DMS79 (cell line): ENCODE results near the gene RAC3.

ENCODE experiments used
- DNase-seq: peaks from one replicate; lab custom pipeline; 2025; lab: John Stamatoyannopoulos, UW

The RAC3 gene

DNA sequence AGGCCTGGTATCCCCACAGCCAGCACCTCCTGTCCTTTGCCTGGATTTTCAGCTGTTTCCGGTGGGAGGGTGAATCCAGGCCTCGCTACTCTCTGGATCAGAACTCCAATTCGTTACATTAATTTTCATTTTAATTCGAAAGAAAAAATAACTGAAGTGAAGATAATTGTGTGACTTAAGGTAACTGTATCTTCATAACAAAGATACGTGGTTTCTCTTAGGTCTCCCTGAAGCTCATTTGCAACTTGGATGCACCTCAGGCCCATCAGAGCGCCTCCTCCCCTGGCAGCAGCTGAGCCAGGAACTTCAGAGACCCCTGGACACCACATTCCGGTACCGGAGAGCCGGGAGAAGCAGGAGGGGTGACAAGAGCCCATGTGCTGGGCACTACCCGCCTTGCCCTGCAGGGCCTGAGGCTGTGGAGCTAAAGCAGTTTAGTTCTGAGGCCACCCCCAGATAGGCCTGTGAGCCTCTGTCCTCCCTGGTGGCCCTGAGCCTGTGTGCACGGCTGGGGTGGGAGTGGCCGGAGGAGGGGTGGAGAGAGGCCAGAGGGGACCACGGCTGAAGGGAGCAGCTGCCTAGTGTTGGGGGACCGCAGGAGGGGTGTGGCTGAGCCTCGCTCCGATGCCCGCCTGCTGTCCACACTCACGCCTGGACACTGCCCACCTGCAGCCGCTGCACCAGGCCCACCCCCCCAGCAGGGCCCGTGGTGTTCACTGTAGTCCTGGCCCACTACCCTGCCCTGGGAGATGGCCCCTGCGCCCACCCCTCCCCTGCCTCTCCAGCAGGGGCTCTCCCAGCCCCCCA is 45.5 kb downstream of the RAC3 start:
- no peak for DNase-seq

DNA sequence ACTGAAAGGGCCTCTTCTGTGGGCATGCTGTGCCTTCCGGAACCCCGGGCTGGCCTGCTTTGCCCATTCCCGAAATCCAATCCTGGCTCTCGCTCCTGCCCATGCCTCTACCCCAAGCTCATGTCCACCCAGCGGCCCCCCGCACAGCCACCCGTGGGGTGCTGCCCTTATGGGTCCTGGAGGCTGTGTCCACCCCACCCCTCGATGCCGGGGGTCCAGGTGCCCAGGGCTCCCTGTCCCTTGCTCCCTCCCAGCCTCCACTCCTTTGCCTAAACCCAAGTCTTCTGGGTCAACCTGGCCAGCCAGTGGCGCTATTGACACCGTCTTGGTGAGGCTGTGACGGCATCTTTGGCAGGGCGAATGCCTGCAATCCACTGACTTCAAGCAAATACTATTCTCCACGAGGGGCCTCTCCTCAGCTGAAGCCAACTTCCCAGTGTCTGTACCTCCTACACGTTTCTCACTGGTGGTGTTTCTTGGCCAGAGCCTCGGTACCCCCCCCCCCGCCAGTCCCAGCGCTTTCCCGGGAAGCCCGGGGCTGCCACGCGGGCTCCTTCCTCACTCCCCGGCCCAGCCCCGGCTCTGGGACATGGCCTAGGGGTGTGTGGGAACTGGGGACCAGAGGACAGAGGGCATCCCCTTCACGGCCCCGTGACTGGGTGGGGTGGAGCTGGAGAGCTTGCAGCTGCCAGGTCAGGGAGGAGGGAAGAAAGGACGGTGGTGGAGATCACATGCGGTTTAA is 46.3 kb downstream of the RAC3 start:
- no peak for DNase-seq

DNA sequence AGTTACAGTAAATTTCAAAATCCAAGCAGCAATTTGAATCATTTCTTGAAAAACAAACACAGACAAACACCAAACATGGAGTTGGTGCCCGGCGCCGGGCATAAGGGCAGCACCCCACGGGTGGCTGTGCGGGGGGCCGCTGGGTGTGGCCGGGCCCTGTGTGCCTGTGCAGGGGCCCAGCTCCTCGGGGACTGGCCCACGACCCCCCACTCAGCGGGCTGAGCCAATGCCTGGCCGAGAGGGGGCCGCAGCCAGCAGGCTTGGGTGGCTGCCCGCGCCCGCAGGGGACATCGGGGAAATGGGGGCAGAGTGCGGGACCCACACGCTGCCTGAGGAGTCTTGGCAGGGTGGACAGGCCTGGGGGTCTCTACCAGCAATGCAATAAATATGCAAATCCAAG is 47.0 kb downstream of the RAC3 start:
- DNase-seq = no peak

DNA sequence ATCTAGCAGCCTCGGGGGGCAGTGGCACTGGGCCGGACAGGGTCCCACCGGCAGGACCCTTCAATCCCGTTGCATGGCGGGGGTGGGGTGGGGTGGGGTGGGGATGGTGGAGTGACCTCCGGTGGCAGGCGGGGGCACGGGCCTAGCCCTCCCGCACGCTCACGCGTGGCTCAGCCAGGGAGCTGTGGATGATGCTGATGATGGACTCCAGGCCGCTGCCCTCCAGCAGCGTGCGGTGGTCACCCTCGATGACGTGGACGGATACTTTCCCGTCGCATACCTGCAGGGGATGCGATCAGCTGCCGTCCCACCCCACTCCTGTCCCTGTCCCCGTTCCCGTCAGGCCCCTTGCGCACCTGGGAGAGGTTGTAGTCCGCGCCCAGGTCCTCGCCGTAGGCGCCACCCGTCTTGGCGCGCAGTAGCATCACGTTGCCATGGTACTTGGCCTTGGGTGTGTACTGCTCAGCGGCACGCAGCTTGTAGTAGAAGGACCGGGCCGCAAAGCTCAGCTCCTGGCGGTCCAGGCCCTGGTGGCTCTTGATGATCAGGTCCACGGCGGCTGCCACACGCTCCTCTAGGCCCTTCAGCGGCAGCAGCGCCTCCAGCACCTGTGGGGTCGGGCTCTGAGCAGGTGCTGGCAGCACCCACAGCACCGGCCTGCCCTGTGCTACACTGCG is 47.7 kb downstream of the RAC3 start:
- no peak for DNase-seq

DNA sequence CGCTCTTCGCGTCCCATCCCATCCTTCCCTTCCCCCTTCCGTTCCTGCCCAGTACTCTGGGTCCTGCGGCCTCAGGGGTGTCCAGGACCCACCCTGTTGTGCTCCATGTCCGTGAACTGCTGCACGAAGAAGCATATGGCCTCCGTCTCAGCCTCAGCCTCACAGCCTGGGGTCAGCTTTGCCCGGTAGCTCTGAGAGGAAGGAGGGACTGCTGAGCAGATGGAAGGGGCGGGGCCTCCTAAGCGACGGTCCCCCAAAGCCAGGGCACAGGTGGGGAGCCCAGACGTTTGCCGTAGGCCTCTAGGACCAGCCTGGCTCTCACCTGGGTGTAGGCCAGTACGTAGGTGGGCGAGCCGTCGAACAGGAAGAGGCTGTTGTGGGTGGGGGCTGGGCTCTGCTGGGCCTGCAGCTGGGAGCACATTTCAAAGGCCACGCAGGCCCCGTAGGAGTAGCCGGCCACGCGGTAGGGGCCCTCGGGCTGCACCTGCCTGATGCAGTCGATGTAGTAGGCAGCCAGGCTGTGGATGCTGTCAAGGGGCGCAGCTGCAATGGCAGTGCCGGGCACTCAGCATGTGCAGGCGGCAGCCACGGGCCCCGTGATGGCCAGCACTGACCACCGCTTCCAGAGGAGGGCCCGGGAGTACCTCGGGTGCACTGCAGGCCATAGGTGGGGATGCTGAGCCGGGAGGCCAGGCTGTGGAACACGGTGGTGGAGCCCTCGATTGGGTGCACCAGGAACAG is 48.7 kb downstream of the RAC3 start:
- DNase-seq = no peak

DNA sequence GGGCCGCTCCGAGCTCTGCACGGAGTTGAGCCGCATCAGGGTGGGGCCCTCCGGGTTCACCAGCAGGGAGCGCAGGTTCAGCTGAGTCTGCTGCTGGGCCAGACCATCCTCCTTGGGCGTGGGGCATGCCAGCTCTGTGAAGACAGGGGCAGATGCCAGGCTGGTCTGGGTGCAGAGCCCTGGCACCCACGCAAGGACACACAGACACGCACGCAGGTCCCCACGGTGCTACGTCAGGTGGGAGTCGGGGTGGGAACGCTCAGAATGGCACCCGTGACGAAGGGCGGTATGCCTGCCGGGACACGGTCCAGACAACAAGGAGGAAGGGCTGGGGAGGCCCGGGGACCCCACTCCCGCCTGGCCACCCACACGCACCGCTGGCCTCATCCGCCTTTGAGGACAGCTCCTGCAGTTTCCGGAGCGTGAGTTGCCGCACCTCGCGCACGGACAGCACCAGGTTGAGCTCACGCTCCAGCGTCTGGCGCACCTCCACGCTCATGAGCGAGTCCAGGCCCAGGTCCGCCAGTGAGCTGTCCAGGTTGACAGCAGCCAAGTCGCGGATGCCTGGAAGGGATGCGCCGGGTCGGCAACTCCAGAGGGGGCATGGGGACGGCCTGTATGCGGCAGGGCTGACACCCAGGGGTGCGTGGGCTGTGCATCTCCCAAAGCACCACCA is 49.4 kb downstream of the RAC3 start:
- DNase-seq = no peak

DNA sequence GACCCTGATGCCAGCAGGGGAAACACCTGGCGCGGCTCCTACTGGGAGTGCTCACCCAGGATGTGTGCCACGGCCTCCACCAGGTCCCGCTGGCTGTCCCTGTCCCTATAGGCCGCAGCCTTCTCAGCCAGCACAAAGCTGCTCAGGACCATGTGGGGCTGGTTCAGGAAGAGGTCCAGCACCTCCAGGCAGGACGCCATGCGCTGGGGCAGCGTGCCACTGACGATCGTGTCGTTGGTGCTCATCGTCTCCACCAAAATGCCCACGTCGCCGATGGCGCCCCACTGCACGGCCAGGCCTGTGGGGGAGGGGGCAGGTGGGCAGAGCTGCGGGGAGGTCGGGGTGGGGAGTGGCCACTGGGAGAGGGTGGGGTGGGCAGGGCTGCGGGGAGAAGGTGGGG is 50.1 kb downstream of the RAC3 start:
- DNase-seq = no peak

DNA sequence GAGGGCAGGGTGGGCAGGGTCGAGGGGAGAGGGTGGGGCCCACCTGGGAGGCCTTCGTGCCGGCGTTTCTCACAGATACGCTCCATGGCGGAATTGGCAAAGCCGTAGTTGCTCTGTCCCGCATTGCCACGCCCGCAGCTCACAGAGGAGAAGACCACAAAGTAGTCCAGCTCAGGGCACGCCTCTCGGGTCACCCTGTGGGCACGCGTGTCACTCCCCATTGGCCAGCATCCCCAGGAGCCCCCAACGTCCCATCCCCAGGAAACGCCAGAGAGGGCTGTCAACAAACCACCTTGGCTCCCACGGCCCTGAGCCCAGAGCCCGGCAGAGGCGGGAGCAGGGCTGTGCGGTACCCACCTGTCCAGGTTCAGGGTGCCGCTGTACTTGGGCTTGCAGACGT is 50.5 kb downstream of the RAC3 start:
- no peak for DNase-seq

DNA sequence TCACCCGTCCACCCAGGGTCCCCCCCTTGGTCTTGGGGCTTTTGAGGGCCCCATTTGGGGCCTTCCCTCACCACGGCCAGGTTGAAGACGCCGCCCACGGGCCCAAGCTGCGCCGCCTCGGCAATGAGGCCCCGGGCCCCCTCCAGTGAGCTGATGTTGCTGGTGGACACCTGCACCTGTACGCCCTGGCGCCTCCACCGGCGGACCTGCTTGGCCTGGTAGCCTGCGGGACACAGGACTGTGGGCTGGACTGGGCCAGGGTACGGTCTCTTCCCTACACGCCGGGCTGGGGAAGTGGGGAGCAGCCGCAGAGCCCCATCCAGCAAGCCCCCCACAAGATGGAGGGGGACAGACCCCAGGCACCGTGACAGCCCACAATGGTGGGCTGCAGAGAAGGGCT is 51.0 kb downstream of the RAC3 start:
- no peak for DNase-seq

DNA sequence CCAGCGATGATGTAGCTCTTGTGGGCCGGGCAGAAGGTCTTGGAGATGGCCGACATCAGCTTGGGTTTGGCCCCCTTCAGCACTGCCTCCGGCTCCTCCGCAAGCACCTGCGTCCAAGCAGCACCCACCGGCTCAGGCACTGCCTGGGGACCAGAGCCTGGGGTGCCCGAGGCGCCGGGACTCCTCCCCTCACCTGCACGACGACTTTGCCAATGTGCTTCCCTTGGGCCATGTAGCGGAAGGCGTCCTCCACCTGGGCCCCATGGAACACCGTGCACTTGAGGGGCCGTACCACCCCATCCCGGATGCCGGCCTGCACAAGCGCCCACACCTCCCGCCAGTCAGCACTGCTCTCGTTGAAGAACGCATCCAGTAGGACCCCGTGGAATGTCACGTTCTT is 51.5 kb downstream of the RAC3 start:
- no peak for DNase-seq
